ENCODE measurements around the gene RIPOR1.
A peak's percentile ranks its signal among the peaks of the same experiment; 100 is the strongest.

GRCh38 chr16:67526149-67526791, 2.4 kb upstream of the RIPOR1 start:
- TF ChIP-seq POLR2A (IDR thresholded peaks at IDR 0.05; ENCODE audit: low read length) (peak; percentile 16), GATA1 (IDR thresholded peaks at IDR 0.05; ENCODE audit: low read depth, low read length) (no peak)
